ENCODE data around the gene NTSR1. TPM values are rescaled to one million over a fixed set of nuclear protein-coding genes. Genes with fewer than 3 reads are reported as not detected.

Gene NTSR1
- total and polyA plus RNA-seq, 2 of the 13 experiments (the other 11 are each of a cell fraction or from before 2014, with no cell fraction given), result 0.09 to 0.12 TPM

DNA sequence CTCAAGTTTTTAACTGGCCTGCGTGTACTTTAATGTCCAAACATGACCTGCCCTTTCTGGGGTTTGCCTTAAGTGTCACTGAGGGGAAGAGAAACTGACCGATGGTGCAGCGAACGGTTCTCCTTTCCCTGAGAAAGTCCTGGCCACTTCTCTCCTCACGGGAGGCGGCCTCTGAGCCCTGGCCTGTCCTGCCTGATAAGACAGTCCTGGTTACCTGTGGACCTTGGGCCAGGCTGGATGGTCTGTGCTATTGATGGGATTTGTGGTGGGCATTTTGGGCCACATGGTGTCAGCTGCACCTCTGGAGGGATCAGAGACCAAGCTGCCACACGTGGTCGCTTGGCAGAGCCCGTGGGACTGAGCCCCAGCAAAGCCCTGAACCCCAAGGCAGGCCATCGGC, 11.6 kb upstream of the NTSR1 start:
- DNase-seq (ENCODE audit: low spot score) (no peak), ATAC-seq (no peak), FAIRE-seq (no peak)
- H3K4me2 ChIP-seq (ENCODE audit: low read depth, low read length), result no peak overlapping the region
- POLR2A ChIA-PET, result no interaction called here
- H3K4me3 ChIP-seq (replicated peaks in 1 of 3; ENCODE audit: insufficient read depth in 1 of 3, low read depth in 2 of 3, low read length in 3 of 3), result no peak overlapping the region
- TF ChIP-seq, protein P1, sequence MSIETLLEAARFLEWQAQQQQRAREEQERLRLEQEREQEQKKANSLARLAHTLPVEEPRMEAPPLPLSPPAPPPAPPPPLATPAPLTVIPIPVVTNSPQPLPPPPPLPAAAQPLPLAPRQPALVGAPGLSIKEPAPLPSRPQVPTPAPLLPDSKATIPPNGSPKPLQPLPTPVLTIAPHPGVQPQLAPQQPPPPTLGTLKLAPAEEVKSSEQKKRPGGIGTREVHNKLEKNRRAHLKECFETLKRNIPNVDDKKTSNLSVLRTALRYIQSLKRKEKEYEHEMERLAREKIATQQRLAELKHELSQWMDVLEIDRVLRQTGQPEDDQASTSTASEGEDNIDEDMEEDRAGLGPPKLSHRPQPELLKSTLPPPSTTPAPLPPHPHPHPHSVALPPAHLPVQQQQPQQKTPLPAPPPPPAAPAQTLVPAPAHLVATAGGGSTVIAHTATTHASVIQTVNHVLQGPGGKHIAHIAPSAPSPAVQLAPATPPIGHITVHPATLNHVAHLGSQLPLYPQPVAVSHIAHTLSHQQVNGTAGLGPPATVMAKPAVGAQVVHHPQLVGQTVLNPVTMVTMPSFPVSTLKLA (IDR thresholded peaks at IDR 0.05), result peak; percentile 79
- no peak for TF ChIP-seq RFXAP (CRISPR knock-in tag; IDR thresholded peaks at IDR 0.05; ENCODE audit: borderline replicate concordance)
- TF ChIP-seq, protein P2, sequence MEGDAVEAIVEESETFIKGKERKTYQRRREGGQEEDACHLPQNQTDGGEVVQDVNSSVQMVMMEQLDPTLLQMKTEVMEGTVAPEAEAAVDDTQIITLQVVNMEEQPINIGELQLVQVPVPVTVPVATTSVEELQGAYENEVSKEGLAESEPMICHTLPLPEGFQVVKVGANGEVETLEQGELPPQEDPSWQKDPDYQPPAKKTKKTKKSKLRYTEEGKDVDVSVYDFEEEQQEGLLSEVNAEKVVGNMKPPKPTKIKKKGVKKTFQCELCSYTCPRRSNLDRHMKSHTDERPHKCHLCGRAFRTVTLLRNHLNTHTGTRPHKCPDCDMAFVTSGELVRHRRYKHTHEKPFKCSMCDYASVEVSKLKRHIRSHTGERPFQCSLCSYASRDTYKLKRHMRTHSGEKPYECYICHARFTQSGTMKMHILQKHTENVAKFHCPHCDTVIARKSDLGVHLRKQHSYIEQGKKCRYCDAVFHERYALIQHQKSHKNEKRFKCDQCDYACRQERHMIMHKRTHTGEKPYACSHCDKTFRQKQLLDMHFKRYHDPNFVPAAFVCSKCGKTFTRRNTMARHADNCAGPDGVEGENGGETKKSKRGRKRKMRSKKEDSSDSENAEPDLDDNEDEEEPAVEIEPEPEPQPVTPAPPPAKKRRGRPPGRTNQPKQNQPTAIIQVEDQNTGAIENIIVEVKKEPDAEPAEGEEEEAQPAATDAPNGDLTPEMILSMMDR (CRISPR knock-in tag; IDR thresholded peaks at IDR 0.05), result no peak
- H3K79me2 ChIP-seq (ENCODE audit: insufficient read depth, low read length), result no peaks in the 10 kb centered on the region
- H3K27me3 ChIP-seq (ENCODE audit: control insufficient read depth in 1 of 2, insufficient read depth in 2 of 2, low read length in 2 of 2), result peaks cover 52 to 98% of the 10 kb centered on the region in 2 experiments
- WGBS (ENCODE audit: low lambda C conversion rate), result 26% methylated on average over 7 of the region's 10 CpGs
- CTCF ChIA-PET (ENCODE audit: low intra/inter-chr PET ratio, low total read pairs), result no interaction called here
- H3K36me3 ChIP-seq (replicated peaks in 1 of 2; ENCODE audit: control insufficient read depth in 1 of 2, insufficient read depth in 2 of 2, low read length in 2 of 2), result no peaks in the 10 kb centered on the region
- no TSS peak for BruUV-seq (replicated peaks)
- in situ Hi-C loops (cut with HindIII; ENCODE audit: extremely low pct_ligation_motif_present, low pct_unique_long_range_greater_than_20kb) (no loop called here), intact Hi-C loops (cut with micrococcal nuclease; ENCODE audit: unreplicated experiment) (no loop called here)
- no peak overlapping the region for H3K9ac ChIP-seq (ENCODE audit: insufficient read depth, low read depth, low read length)
- H3K9me3 ChIP-seq (ENCODE audit: low read length), result no peaks in the 10 kb centered on the region
- H4K20me1 ChIP-seq (ENCODE audit: insufficient read depth, low read length), result peaks cover 7% of the 10 kb centered on the region; the same call in 1 of the 2 replicates
- H3K27ac ChIP-seq (ENCODE audit: extremely low read length, insufficient read depth, low read length), result no peak overlapping the region
- H3K4me1 ChIP-seq (ENCODE audit: insufficient read depth, low read length), result no peaks in the 10 kb centered on the region; the same call in 1 of the 2 replicates
- no peak overlapping the region for H2AFZ ChIP-seq (ENCODE audit: low read length)

DNA sequence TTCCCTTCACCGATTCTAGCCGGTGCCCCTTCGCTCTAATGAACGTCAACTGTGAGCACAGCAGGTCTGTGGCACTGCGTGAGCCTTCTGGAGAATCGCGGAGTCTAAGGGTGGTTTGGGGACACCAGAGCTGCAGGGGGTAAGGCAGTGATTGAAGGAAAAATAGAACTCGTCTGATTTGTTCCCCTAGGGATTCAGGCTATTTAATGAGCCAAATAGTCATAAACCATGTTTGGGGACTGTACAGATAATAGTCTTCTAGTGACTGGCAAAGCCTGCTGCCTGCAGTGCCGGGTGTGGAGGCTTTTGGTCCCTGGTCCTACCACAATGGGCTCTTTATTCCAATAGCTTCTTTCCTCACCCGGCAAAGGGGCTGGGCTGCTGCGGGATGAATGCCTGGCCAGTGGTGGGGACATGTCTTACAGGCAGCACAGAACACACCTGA, 11.1 kb upstream of the NTSR1 start:
- H3K4me3 ChIP-seq (replicated peaks in 1 of 3; ENCODE audit: insufficient read depth in 1 of 3, low read depth in 2 of 3, low read length in 3 of 3), result no peak overlapping the region
- no peaks in the 10 kb centered on the region for H3K79me2 ChIP-seq (ENCODE audit: insufficient read depth, low read length)
- in situ Hi-C loops (cut with HindIII; ENCODE audit: extremely low pct_ligation_motif_present, low pct_unique_long_range_greater_than_20kb) (no loop called here), intact Hi-C loops (cut with micrococcal nuclease; ENCODE audit: unreplicated experiment) (no loop called here)
- ATAC-seq (peak; percentile 6; the same call in 1 of the 3 replicates), DNase-seq (ENCODE audit: low spot score) (no peak), FAIRE-seq (no peak)
- H3K9ac ChIP-seq (ENCODE audit: insufficient read depth, low read depth, low read length), result no peak overlapping the region
- H2AFZ ChIP-seq (ENCODE audit: low read length), result no peak overlapping the region
- no peaks in the 10 kb centered on the region; the same call in 1 of the 2 replicates for H3K4me1 ChIP-seq (ENCODE audit: insufficient read depth, low read length)
- ChIA-PET POLR2A (no interaction called here), CTCF (ENCODE audit: low intra/inter-chr PET ratio, low total read pairs) (no interaction called here)
- no peaks in the 10 kb centered on the region for H3K36me3 ChIP-seq (replicated peaks in 1 of 2; ENCODE audit: control insufficient read depth in 1 of 2, insufficient read depth in 2 of 2, low read length in 2 of 2)
- no peak overlapping the region for H3K4me2 ChIP-seq (ENCODE audit: low read depth, low read length)
- BruUV-seq (replicated peaks), result no TSS peak
- WGBS (ENCODE audit: low lambda C conversion rate), result 34% methylated on average over 8 of the region's 11 CpGs
- H3K27ac ChIP-seq (ENCODE audit: extremely low read length, insufficient read depth, low read length), result no peak overlapping the region
- H4K20me1 ChIP-seq (ENCODE audit: insufficient read depth, low read length), result peaks cover 7% of the 10 kb centered on the region; the same call in 1 of the 2 replicates
- H3K9me3 ChIP-seq (ENCODE audit: low read length), result no peaks in the 10 kb centered on the region
- peaks cover 54 to 98% of the 10 kb centered on the region in 2 experiments for H3K27me3 ChIP-seq (ENCODE audit: control insufficient read depth in 1 of 2, insufficient read depth in 2 of 2, low read length in 2 of 2)
- TF ChIP-seq ZNF350 (CRISPR knock-in tag; IDR thresholded peaks at IDR 0.05; ENCODE audit: borderline replicate concordance, low read depth), result no peak
- TF ChIP-seq, protein P3, sequence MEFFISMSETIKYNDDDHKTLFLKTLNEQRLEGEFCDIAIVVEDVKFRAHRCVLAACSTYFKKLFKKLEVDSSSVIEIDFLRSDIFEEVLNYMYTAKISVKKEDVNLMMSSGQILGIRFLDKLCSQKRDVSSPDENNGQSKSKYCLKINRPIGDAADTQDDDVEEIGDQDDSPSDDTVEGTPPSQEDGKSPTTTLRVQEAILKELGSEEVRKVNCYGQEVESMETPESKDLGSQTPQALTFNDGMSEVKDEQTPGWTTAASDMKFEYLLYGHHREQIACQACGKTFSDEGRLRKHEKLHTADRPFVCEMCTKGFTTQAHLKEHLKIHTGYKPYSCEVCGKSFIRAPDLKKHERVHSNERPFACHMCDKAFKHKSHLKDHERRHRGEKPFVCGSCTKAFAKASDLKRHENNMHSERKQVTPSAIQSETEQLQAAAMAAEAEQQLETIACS (CRISPR knock-in tag; IDR thresholded peaks at IDR 0.05), result no peak
- no peak for TF ChIP-seq ZNF607 (CRISPR knock-in tag; IDR thresholded peaks at IDR 0.05; ENCODE audit: borderline replicate concordance)
- TF ChIP-seq HMG20B (CRISPR knock-in tag; conservative IDR thresholded peaks at IDR 0.05), result no peak
- no peak for TF ChIP-seq NCOR1 (IDR thresholded peaks at IDR 0.05; ENCODE audit: borderline replicate concordance, low read length)
- no peak for TF ChIP-seq RARA (CRISPR knock-in tag; IDR thresholded peaks at IDR 0.05)
- no peak for TF ChIP-seq SSRP1 (CRISPR knock-in tag; IDR thresholded peaks at IDR 0.05)
